GM18517 (cell line): ENCODE data around the gene IL15.
A peak's percentile ranks its signal among the peaks of the same experiment; 100 is the strongest.
"Not testable (repeated sequence)": the region's sequence is repeated elsewhere in the genome, so short reads cannot be mapped to it uniquely, and the experiment has no call there.

Experiments used
- ATAC-seq: cut with Tn5 transposase; IDR thresholded peaks from one replicate; pipeline ENCODE4 v1.9.1; 2021; ENCODE audit warnings: mild to moderate bottlenecking, moderate library complexity; ENCODE audit not compliant: unreplicated experiment

IL15 gene

GRCh38 chr4:141645611-141646340 lies 9.4 kb downstream of the IL15 start:
- no peak for ATAC-seq

- ATAC-seq: no peak
Measured at GRCh38 chr4:141646969-141647368, 10.6 kb downstream of the IL15 start.

- ATAC-seq: no peak
Measured at GRCh38 chr4:141647966-141648365, 11.6 kb downstream of the IL15 start.

GRCh38 chr4:141652161-141652778 lies 15.9 kb downstream of the IL15 start:
- no peak for ATAC-seq

GRCh38 chr4:141654098-141654497 lies 17.7 kb downstream of the IL15 start:
- no peak for ATAC-seq

GRCh38 chr4:141656031-141656430 lies 19.6 kb downstream of the IL15 start:
- ATAC-seq: no peak

GRCh38 chr4:141657550-141658250 lies 21.3 kb downstream of the IL15 start:
- ATAC-seq: no peak

GRCh38 chr4:141658309-141658708 lies 21.9 kb downstream of the IL15 start:
- ATAC-seq: peak; percentile 56

- no peak for ATAC-seq
Measured at GRCh38 chr4:141659539-141659938, 23.2 kb downstream of the IL15 start.

- ATAC-seq: no peak
Measured at GRCh38 chr4:141660880-141661279, 24.5 kb downstream of the IL15 start.

GRCh38 chr4:141668200-141668910 lies 32.0 kb downstream of the IL15 start:
- no peak for ATAC-seq

GRCh38 chr4:141669501-141669900 lies 33.1 kb downstream of the IL15 start:
- no peak for ATAC-seq

GRCh38 chr4:141675384-141675783 lies 39.0 kb downstream of the IL15 start:
- no peak for ATAC-seq

GRCh38 chr4:141676087-141676670 lies 39.8 kb downstream of the IL15 start:
- no peak for ATAC-seq

GRCh38 chr4:141680060-141680459 lies 43.7 kb downstream of the IL15 start:
- ATAC-seq: no peak

GRCh38 chr4:141684785-141685184 lies 48.4 kb downstream of the IL15 start:
- no peak for ATAC-seq

- no peak for ATAC-seq
Measured at GRCh38 chr4:141686146-141686775, 49.9 kb downstream of the IL15 start.

GRCh38 chr4:141686879-141687278 lies 50.5 kb downstream of the IL15 start:
- ATAC-seq: no peak

GRCh38 chr4:141689726-141690296 lies 53.4 kb downstream of the IL15 start:
- not testable (repeated sequence) for ATAC-seq

GRCh38 chr4:141691247-141691646 lies 54.9 kb downstream of the IL15 start:
- ATAC-seq: not testable (repeated sequence)
